KMS-11 (cell line): ENCODE data around the gene ACADL.
"Not testable (repeated sequence)": the region's sequence is repeated elsewhere in the genome, so short reads cannot be mapped to it uniquely, and the experiment has no call there.

ENCODE experiments used
- H2AFZ ChIP-seq: fragments of 200-600 bp; sonication (generic); 2 replicates; pipeline ENCODE4 v1.6.1; 2016; ENCODE audit warnings: antibody characterized with exemption, mixed run types, low read depth
- H3K27ac ChIP-seq: fragments of 200-600 bp; sonication (generic); 2 replicates; pipeline ENCODE4 v1.6.1; 2016; ENCODE audit warnings: mild to moderate bottlenecking, mixed run types
- H3K27me3 ChIP-seq: fragments of 200-600 bp; sonication (generic); 2 replicates; pipeline ENCODE4 v1.6.1; 2017; ENCODE audit warnings: mild to moderate bottlenecking, low read depth, mixed run types, moderate library complexity; ENCODE audit not compliant: insufficient read depth
- H3K36me3 ChIP-seq: fragments of 200-600 bp; sonication (generic); 2 replicates; pipeline ENCODE4 v1.6.1; 2017; ENCODE audit warnings: mild to moderate bottlenecking, mixed run types; ENCODE audit not compliant: insufficient read depth
- H3K4me1 ChIP-seq: fragments of 200-600 bp; sonication (generic); 2 replicates; pipeline ENCODE4 v1.6.1; 2016; ENCODE audit warnings: mild to moderate bottlenecking, low read depth, mixed run types; ENCODE audit not compliant: poor library complexity, severe bottlenecking
- H3K4me2 ChIP-seq: fragments of 200-600 bp; sonication (generic); 2 replicates; pipeline ENCODE4 v1.7.0; 2016; ENCODE audit warnings: mild to moderate bottlenecking, mixed run types
- H3K4me3 ChIP-seq: fragments of 200-600 bp; sonication (generic); IDR thresholded peaks from 2 replicates; pipeline ENCODE4 v1.6.1; 2017; ENCODE audit warnings: low read depth, low read length, mixed read lengths; ENCODE audit not compliant: insufficient read depth
- H3K79me2 ChIP-seq: fragments of 200-600 bp; sonication (generic); 2 replicates; pipeline ENCODE4 v1.6.1; 2016; ENCODE audit warnings: low read depth, mixed run types; ENCODE audit not compliant: insufficient read depth
- H3K9ac ChIP-seq: fragments of 200-600 bp; sonication (generic); 2 replicates; pipeline ENCODE4 v1.6.1; 2016; ENCODE audit warnings: mild to moderate bottlenecking, mixed run types
- H4K20me1 ChIP-seq: fragments of 200-600 bp; sonication (generic); 2 replicates; pipeline ENCODE4 v1.6.1; 2016; ENCODE audit warnings: mild to moderate bottlenecking, mixed run types; ENCODE audit not compliant: insufficient read depth
- TF ChIP-seq, protein P1 (sequence below): fragments of 200-600 bp; sonication (generic); conservative IDR thresholded peaks from 2 replicates; pipeline ENCODE4 v1.6.1; 2017; ENCODE audit warnings: low read depth, mild to moderate bottlenecking, antibody characterized with exemption, low read length, moderate library complexity, mixed read lengths

ACADL gene

DNA sequence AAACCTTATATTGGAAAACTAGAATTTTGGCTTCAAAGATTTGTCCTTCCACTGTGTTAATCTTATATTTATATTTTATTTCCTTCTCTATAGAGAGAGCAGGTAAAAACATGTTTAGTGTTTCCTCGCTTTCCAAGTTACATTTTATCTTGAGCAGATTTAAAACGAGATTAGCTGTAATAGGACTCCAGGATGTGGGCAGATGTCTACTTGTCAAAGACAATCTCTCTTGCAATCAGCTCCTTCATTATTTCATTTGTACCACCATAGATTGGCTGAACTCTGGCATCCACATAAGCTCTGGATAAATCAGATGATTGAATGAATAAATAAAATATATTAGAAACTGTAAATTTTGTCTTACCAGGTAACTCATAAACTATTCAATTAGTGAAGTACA is 36.5 kb downstream of the ACADL start:
- Histone ChIP-seq H2AFZ (no peak overlapping the region), H3K36me3 (no peaks in the 10 kb centered on the region), H3K79me2 (no peaks in the 10 kb centered on the region), H3K27ac (no peak overlapping the region), H3K27me3 (no peaks in the 10 kb centered on the region), H3K9ac (no peak overlapping the region), H3K4me1 (peaks cover 21% of the 10 kb centered on the region), H3K4me3 (no peak overlapping the region), H3K4me2 (no peak overlapping the region), H4K20me1 (no peaks in the 10 kb centered on the region)
- TF ChIP-seq, protein P1, sequence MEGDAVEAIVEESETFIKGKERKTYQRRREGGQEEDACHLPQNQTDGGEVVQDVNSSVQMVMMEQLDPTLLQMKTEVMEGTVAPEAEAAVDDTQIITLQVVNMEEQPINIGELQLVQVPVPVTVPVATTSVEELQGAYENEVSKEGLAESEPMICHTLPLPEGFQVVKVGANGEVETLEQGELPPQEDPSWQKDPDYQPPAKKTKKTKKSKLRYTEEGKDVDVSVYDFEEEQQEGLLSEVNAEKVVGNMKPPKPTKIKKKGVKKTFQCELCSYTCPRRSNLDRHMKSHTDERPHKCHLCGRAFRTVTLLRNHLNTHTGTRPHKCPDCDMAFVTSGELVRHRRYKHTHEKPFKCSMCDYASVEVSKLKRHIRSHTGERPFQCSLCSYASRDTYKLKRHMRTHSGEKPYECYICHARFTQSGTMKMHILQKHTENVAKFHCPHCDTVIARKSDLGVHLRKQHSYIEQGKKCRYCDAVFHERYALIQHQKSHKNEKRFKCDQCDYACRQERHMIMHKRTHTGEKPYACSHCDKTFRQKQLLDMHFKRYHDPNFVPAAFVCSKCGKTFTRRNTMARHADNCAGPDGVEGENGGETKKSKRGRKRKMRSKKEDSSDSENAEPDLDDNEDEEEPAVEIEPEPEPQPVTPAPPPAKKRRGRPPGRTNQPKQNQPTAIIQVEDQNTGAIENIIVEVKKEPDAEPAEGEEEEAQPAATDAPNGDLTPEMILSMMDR = no peak

DNA sequence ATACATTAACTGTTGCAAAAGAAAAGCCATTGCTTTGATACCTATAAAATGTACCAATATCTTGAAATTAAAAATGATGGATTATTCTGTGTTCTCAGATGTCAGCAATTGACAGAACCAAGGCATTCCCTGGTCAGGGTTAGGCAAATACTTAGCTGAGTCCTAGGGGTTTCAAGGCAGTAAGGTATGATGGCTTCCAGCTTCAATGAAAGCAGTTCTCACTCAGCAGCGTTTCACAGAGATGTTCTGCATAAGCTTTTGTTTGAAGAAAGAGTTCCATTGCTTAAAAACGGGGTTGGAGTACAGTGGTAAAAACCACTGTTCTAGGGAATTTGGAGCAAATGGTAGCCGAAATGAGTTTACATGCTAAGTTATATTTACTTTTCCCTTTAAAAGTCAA is 37.1 kb downstream of the ACADL start:
- TF ChIP-seq, protein P1 = no peak
- no peaks in the 10 kb centered on the region for H3K79me2 ChIP-seq

DNA sequence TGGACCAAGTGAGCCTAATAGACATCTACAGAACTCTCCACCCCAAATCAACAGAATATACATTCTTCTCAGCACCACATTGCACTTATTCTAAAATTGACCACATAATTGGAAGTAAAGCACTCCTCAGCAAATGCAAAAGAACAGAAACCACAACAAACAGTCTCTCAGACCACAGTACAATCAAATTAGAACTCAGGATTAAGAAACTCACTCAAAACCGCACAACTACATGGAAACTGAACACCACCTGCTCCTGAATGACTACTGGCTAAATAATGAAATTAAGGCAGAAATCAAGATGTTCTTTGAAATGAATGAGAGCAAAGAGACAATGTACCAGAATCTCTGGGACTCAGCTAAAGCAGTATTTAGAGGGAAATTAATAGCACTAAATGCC is 41.3 kb downstream of the ACADL start:
- Histone ChIP-seq H3K27ac (peak overlapping the region; percentile 38; the same call in 1 of the 2 replicates), H3K4me1 (peaks cover 56% of the 10 kb centered on the region), H3K4me2 (0 out of 2 replicates have a peak overlapping the region, but pooled peaks have one; percentile 11)
- not testable (repeated sequence) for H3K9ac ChIP-seq, H3K79me2 ChIP-seq, H3K36me3 ChIP-seq, H4K20me1 ChIP-seq, H3K4me3 ChIP-seq, H3K27me3 ChIP-seq, H2AFZ ChIP-seq

More for the DNA sequence above, 37.1 kb downstream of the ACADL start:
- Histone ChIP-seq H3K27me3 (no peaks in the 10 kb centered on the region), H3K4me1 (peaks cover 24% of the 10 kb centered on the region), H3K36me3 (no peaks in the 10 kb centered on the region), H2AFZ (no peak overlapping the region), H3K27ac (no peak overlapping the region), H4K20me1 (no peaks in the 10 kb centered on the region), H3K4me2 (no peak overlapping the region), H3K9ac (no peak overlapping the region), H3K4me3 (no peak overlapping the region)

DNA sequence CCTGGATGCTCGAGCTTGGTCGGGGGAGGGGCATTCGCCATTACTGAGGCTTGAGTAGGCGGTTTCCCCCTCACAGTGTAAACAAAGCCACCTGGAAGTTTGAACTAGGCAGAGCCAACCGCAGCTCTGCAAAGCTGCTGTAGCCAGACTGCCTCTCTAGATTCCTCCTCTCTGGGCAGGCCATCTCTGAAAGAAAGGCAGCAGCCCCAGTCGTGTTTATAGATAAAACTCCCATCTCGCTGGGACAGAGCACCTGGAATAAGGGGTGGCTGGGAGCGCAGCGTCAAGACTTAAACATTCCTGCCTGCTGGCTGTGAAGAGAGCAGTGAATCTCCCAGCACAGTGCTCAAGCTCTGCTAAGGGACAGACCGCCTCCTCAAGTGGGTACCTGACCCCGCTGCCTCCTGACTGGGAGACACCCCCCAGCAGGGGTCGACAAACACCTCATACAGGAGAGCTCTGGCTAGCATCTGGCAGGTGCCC is 43.6 kb downstream of the ACADL start:
- peak overlapping the region; percentile 17; the same call in 1 of the 2 replicates for H3K4me2 ChIP-seq
- peak overlapping the region; percentile 31; the same call in 1 of the 2 replicates for H2AFZ ChIP-seq
- H3K4me1 ChIP-seq = peaks cover 71% of the 10 kb centered on the region
- H3K4me3 ChIP-seq, H4K20me1 ChIP-seq, H3K9ac ChIP-seq, H3K36me3 ChIP-seq, H3K79me2 ChIP-seq, H3K27me3 ChIP-seq: not testable (repeated sequence)
- H3K27ac ChIP-seq = peak overlapping the region; percentile 72

DNA sequence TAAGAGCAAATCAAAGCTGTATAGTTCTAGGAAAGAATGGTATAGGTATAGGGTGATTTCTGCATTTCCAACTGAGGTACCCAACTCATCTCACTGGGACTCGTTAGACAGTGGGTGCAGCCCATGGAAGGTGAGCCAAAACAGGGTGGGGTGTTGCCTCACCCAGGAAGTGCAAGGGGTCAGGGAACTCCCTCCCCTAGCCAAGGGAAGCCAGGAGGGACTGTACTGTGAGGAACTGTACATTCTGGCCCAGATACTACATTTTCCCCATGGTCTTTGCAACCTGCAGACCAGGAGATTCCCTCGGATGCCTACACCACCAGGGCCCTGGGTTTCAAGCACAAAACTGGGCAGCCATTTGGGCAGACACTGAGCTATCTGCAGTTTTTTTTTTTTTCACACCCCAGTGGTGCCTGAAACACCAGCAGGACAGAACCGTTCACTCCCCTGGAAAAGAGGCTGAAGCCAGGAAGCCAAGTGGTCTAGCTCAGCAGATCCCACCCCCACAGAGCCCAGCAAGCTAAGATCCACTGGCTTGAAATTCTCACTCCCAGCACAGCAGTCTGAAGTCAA is 44.1 kb downstream of the ACADL start:
- H2AFZ ChIP-seq = peak overlapping the region; percentile 31; the same call in 1 of the 2 replicates
- H3K9ac ChIP-seq, H3K79me2 ChIP-seq, H3K36me3 ChIP-seq, H4K20me1 ChIP-seq, H3K27me3 ChIP-seq, H3K4me3 ChIP-seq: not testable (repeated sequence)
- H3K27ac ChIP-seq = peak overlapping the region; percentile 72
- H3K4me2 ChIP-seq = peak overlapping the region; percentile 39; the same call in 1 of the 2 replicates
- peaks cover 73% of the 10 kb centered on the region for H3K4me1 ChIP-seq

DNA sequence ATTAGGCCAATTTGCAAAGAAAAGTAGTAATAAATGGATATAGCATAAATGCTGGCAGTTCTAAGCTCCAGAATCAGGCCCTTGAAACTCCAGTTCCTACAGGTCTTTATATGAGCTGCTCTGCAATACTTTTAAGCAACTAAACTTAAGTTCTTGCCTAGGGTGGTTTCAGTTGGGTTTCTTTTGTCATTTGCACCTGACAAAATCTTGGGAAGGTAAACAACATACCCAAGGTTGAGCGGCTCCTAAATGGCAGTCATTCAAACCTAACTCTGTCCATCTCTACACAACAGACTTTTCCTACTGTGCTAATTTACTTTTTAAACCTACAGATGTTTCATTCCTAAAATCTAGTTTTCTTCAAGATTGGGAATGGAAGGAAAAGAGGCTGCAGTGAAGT is 44.8 kb downstream of the ACADL start:
- TF ChIP-seq, protein P1 = no peak
- H3K36me3 ChIP-seq = no peaks in the 10 kb centered on the region
- H3K27ac ChIP-seq = peak overlapping the region; percentile 72
- no peak overlapping the region for H3K4me3 ChIP-seq
- H2AFZ ChIP-seq = no peak overlapping the region
- no peaks in the 10 kb centered on the region for H4K20me1 ChIP-seq
- peak overlapping the region; percentile 39; the same call in 1 of the 2 replicates for H3K4me2 ChIP-seq
- H3K4me1 ChIP-seq = peaks cover 79% of the 10 kb centered on the region
- H3K9ac ChIP-seq = no peak overlapping the region
- H3K79me2 ChIP-seq = no peaks in the 10 kb centered on the region
- H3K27me3 ChIP-seq = no peaks in the 10 kb centered on the region
